SU-DHL-6 (cell line): Measurements from ENCODE around the gene MYCBPAP.

Experiments
- EZH2phosphoT487 ChIP-seq: fragments of 200-600 bp; sonication (generic), shearing (Covaris generic); conservative IDR thresholded peaks from 2 replicates; pipeline ENCODE4 v1.6.1; 2018; ENCODE audit warnings: mild to moderate bottlenecking, antibody characterized with exemption, low read length, moderate library complexity, mixed read lengths
- TF ChIP-seq, protein P1 (sequence below): fragments of 200-600 bp; sonication (generic); IDR thresholded peaks from one replicate; pipeline ENCODE4 v1.5.1; 2017; ENCODE audit warnings: antibody characterized with exemption, mild to moderate bottlenecking, low read length, moderate library complexity; ENCODE audit not compliant: insufficient read depth, poor library complexity, severe bottlenecking

DNA sequence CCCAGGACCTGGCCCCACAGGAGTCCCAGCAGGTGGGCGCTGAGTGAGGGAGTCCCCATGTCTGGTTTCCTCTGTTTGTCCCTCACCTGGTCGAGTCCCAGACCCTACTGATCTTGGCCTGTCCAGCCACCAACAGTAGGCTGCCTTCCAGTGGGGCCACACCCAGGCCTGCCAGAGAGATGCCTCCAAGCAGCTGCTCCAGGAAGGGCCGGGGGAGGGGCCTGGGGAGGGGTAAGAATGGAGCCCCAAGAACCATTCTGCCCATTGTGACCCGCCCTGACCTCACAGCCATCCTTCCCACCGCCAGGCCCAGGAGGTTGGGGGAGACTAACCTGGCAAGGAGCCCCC lies 39.5 kb downstream of the MYCBPAP start:
- TF ChIP-seq, protein P1, sequence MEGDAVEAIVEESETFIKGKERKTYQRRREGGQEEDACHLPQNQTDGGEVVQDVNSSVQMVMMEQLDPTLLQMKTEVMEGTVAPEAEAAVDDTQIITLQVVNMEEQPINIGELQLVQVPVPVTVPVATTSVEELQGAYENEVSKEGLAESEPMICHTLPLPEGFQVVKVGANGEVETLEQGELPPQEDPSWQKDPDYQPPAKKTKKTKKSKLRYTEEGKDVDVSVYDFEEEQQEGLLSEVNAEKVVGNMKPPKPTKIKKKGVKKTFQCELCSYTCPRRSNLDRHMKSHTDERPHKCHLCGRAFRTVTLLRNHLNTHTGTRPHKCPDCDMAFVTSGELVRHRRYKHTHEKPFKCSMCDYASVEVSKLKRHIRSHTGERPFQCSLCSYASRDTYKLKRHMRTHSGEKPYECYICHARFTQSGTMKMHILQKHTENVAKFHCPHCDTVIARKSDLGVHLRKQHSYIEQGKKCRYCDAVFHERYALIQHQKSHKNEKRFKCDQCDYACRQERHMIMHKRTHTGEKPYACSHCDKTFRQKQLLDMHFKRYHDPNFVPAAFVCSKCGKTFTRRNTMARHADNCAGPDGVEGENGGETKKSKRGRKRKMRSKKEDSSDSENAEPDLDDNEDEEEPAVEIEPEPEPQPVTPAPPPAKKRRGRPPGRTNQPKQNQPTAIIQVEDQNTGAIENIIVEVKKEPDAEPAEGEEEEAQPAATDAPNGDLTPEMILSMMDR = no peak
- no peak for TF ChIP-seq EZH2phosphoT487
